WTC11 (cell line): ENCODE measurements around the gene ZNF578. TPM values are rescaled to one million over a fixed set of nuclear protein-coding genes. Genes with fewer than 3 reads are reported as not detected.
A peak's percentile ranks its signal among the peaks of the same experiment; 100 is the strongest.
"Not testable (repeated sequence)": the region's sequence is repeated elsewhere in the genome, so short reads cannot be mapped to it uniquely, and the experiment has no call there.

Experiments used
- ATAC-seq: fragments of 200-7000 bp; cut with Tn5 transposase; 2 replicates; pipeline ENCODE4 v1.10.0; 2021; ENCODE audit warnings: mild to moderate bottlenecking, moderate library complexity
- CTCF ChIA-PET: fragments of 300-600 bp; sonication (Branson Sonifier 250); formaldehyde crosslinking; loops from one replicate; lab custom pipeline; 2021; ENCODE audit warnings: antibody characterized with exemption; lab: Charles Lee
- POLR2A ChIA-PET: fragments of 350-600 bp; sonication (Branson Sonifier 250); formaldehyde crosslinking; loops from one replicate; lab custom pipeline; 2021; ENCODE audit warnings: antibody characterized with exemption; lab: Charles Lee
- DNase-seq: peaks from one replicate; pipeline ENCODE4 v3.0.0; 2021; ENCODE audit warnings: low spot score
- H3K27ac Mint-ChIP-seq: 2 replicates; pipeline ENCODE4 v1.8.0; 2021; ENCODE audit warnings: mixed read lengths
- H3K27me3 Mint-ChIP-seq: 2 replicates; pipeline ENCODE4 v1.8.0; 2021; ENCODE audit warnings: low read depth, mild to moderate bottlenecking, moderate library complexity, mixed read lengths
- H3K36me3 Mint-ChIP-seq: 2 replicates; pipeline ENCODE4 v1.8.0; 2021; ENCODE audit warnings: mixed read lengths
- H3K4me1 Mint-ChIP-seq: 2 replicates; pipeline ENCODE4 v1.8.0; 2022; ENCODE audit warnings: mixed read lengths
- H3K4me3 Mint-ChIP-seq: 2 replicates; pipeline ENCODE4 v1.8.0; 2021; ENCODE audit warnings: mild to moderate bottlenecking, moderate library complexity, mixed read lengths
- H3K9me3 Mint-ChIP-seq: 2 replicates; pipeline ENCODE4 v1.8.0; 2021; ENCODE audit warnings: mixed read lengths
- EMX1 ChIP-seq: fragments of 250-450 bp; sonication (Bioruptor Pico); IDR thresholded peaks from 2 replicates; pipeline ENCODE4 v1.8.0; 2021; ENCODE audit warnings: mild to moderate bottlenecking
- FOXP1 ChIP-seq: sonication (generic); formaldehyde crosslinking; IDR thresholded peaks from 2 replicates; pipeline ENCODE4 v1.8.0; 2022; ENCODE audit warnings: missing genetic modification reagents, mild to moderate bottlenecking, moderate library complexity, borderline replicate concordance
- GRHL2 ChIP-seq: fragments of 250-450 bp; sonication (Bioruptor Pico); IDR thresholded peaks from 2 replicates; pipeline ENCODE4 v1.8.0; 2022; ENCODE audit warnings: mild to moderate bottlenecking, moderate library complexity; ENCODE audit not compliant: insufficient replicate concordance, severe bottlenecking
- IRF2 ChIP-seq: sonication (generic); formaldehyde crosslinking; IDR thresholded peaks from 2 replicates; pipeline ENCODE4 v1.8.0; 2022; ENCODE audit warnings: low read depth, missing genetic modification reagents, borderline replicate concordance
- TP53 ChIP-seq: sonication (generic); formaldehyde crosslinking; IDR thresholded peaks from 2 replicates; pipeline ENCODE4 v1.8.1; 2023; ENCODE audit warnings: mild to moderate bottlenecking, missing genetic modification reagents
- ZNF219 ChIP-seq: sonication (generic); formaldehyde crosslinking; IDR thresholded peaks from 2 replicates; pipeline ENCODE4 v1.8.0; 2023; ENCODE audit warnings: missing genetic modification reagents, mild to moderate bottlenecking, borderline replicate concordance
- total RNA-seq: library from RNA; stranded (reverse); gene quantifications from 3 replicates; pipeline ENCODE4 v1.2.3, GENCODE V29; 2021
- TF ChIP-seq, protein P1 (sequence below): sonication (generic); formaldehyde crosslinking; IDR thresholded peaks from 2 replicates; pipeline ENCODE4 v1.8.0; 2022; ENCODE audit warnings: mild to moderate bottlenecking, missing genetic modification reagents
- TF ChIP-seq, protein P2 (sequence below): sonication (generic); formaldehyde crosslinking; IDR thresholded peaks from 2 replicates; pipeline ENCODE4 v1.8.0; 2022; ENCODE audit warnings: mild to moderate bottlenecking, missing genetic modification reagents
- TF ChIP-seq, protein P3 (sequence below): sonication (generic); formaldehyde crosslinking; IDR thresholded peaks from 2 replicates; pipeline ENCODE4 v1.8.0; 2023; ENCODE audit warnings: mild to moderate bottlenecking, missing genetic modification reagents
- TF ChIP-seq, protein P4 (sequence below): sonication (generic); formaldehyde crosslinking; IDR thresholded peaks from 2 replicates; pipeline ENCODE4 v1.8.0; 2023; ENCODE audit warnings: missing genetic modification reagents, mild to moderate bottlenecking, borderline replicate concordance

ZNF578 gene
- total RNA-seq, 1 experiment from 2014 or later = 26.6 TPM

- no peaks in the 10 kb centered on the region for H3K4me1 Mint-ChIP-seq
- TF ChIP-seq, protein P1, sequence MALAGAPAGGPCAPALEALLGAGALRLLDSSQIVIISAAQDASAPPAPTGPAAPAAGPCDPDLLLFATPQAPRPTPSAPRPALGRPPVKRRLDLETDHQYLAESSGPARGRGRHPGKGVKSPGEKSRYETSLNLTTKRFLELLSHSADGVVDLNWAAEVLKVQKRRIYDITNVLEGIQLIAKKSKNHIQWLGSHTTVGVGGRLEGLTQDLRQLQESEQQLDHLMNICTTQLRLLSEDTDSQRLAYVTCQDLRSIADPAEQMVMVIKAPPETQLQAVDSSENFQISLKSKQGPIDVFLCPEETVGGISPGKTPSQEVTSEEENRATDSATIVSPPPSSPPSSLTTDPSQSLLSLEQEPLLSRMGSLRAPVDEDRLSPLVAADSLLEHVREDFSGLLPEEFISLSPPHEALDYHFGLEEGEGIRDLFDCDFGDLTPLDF (CRISPR knock-in tag) = no peak
- TF ChIP-seq ZNF219 (CRISPR knock-in tag) (no peak), GRHL2 (CRISPR knock-in tag) (no peak), FOXP1 (CRISPR knock-in tag) (no peak)
- TF ChIP-seq, protein P2, sequence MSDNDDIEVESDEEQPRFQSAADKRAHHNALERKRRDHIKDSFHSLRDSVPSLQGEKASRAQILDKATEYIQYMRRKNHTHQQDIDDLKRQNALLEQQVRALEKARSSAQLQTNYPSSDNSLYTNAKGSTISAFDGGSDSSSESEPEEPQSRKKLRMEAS = no peak
- H3K27me3 Mint-ChIP-seq = peaks cover 13% of the 10 kb centered on the region
- CTCF ChIA-PET = no interaction called here
- H3K9me3 Mint-ChIP-seq = peaks cover 89% of the 10 kb centered on the region
- DNase-seq (no peak), ATAC-seq (no peak)
- H3K4me3 Mint-ChIP-seq = no peak overlapping the region
- no peak overlapping the region for H3K27ac Mint-ChIP-seq
- H3K36me3 Mint-ChIP-seq = peaks cover 93% of the 10 kb centered on the region
- POLR2A ChIA-PET = no interaction called here
Measured at GRCh38 chr19:52474351-52475127, 21.2 kb downstream of the ZNF578 start.

- Mint-ChIP-seq H3K27ac (peak overlapping the region; percentile 100), H3K9me3 (peaks cover 17% of the 10 kb centered on the region), H3K36me3 (peaks cover 38% of the 10 kb centered on the region), H3K4me3 (peak overlapping the region; percentile 41; the same call in 1 of the 2 replicates), H3K4me1 (peaks cover 49% of the 10 kb centered on the region)
- POLR2A ChIA-PET, DNase-seq, H3K27me3 Mint-ChIP-seq: not testable (repeated sequence)
- ATAC-seq = peak; percentile 62
- CTCF ChIA-PET = interaction anchor here (1.4 kb wide), 1 partner anchor 43 kb away, joined by 3 read pairs; the partner anchor contains the start of gene ZNF808
Measured at GRCh38 chr19:52484111-52484743, 30.9 kb downstream of the ZNF578 start.

- Mint-ChIP-seq H3K4me1 (peaks cover 49% of the 10 kb centered on the region), H3K27ac (peak overlapping the region; percentile 100), H3K4me3 (peak overlapping the region; percentile 55), H3K36me3 (peaks cover 32% of the 10 kb centered on the region), H3K9me3 (peaks cover 14% of the 10 kb centered on the region)
- ChIA-PET CTCF (interaction anchor here (1.4 kb wide), 1 partner anchor 42 kb away, joined by 3 read pairs; the partner anchor contains the start of gene ZNF808), POLR2A (interaction anchor here (0.6 kb wide), 1 partner anchor 48 kb away, joined by 3 read pairs; no protein-coding TSS in a partner anchor)
- ATAC-seq (peak; percentile 54), DNase-seq (peak; percentile 65)
- H3K27me3 Mint-ChIP-seq = not testable (repeated sequence)
Measured at GRCh38 chr19:52485064-52485463, 31.7 kb downstream of the ZNF578 start.

DNA sequence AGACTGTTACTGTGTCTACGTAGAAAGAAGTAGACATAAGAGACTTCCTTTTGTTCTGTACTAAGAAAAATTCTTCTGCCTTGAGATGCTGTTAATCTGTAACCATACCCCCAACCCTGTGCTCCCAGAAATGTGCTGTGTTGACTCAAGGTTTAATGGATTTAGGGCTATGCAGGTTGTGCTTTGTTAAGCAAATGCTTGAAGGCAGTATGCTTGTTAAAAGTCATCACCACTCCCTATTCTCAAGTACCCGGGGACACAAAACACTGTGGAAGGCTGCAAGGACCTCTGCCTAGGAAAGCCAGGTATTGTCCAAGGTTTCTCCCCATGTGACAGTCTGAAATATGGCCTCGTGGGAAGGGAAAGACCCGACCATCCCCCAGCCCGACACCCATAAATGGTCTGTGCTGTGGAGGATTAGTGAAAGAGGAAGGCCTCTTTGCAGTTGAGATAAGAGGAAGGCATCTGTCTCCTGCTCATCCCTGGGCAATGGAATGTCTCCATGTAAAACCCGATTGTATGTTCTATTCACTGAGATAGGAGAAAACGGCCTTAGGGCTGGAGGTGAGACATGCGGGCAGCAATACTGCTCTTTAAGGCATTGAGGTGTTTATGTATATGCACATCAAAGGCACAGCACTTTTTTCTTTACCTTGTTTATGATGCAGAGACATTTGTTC is 32.3 kb downstream of the ZNF578 start:
- not testable (repeated sequence) for H3K27me3 Mint-ChIP-seq, DNase-seq
- H3K27ac Mint-ChIP-seq = peak overlapping the region; percentile 100
- peaks cover 13% of the 10 kb centered on the region for H3K9me3 Mint-ChIP-seq
- peak overlapping the region; percentile 55 for H3K4me3 Mint-ChIP-seq
- peaks cover 27% of the 10 kb centered on the region for H3K36me3 Mint-ChIP-seq
- CTCF ChIA-PET = interaction anchor here (1.4 kb wide), 1 partner anchor 41 kb away, joined by 3 read pairs; the partner anchor contains the start of gene ZNF808
- H3K4me1 Mint-ChIP-seq = peaks cover 49% of the 10 kb centered on the region
- POLR2A ChIA-PET = interaction anchor here (0.6 kb wide), 1 partner anchor 48 kb away, joined by 3 read pairs; no protein-coding TSS in a partner anchor
- ATAC-seq = peak; percentile 27

- H3K27ac Mint-ChIP-seq = peak overlapping the region; percentile 90
- ATAC-seq (peak; percentile 96), DNase-seq (peak; percentile 97)
- H3K36me3 Mint-ChIP-seq = peaks cover 10% of the 10 kb centered on the region
- H3K4me3 Mint-ChIP-seq = peak overlapping the region; percentile 87
- peaks cover 30% of the 10 kb centered on the region for H3K4me1 Mint-ChIP-seq
- ChIA-PET CTCF (interaction anchor here (0.6 to 1.5 kb wide), 11 partner anchors 26 to 1039 kb away, joined by 3 to 10 read pairs (median 4); partner anchors contain the start of gene ZNF578), POLR2A (no interaction called here)
- peaks cover 33% of the 10 kb centered on the region for H3K27me3 Mint-ChIP-seq
- peaks cover 4% of the 10 kb centered on the region; the same call in 1 of the 2 replicates for H3K9me3 Mint-ChIP-seq
- TF ChIP-seq, protein P3, sequence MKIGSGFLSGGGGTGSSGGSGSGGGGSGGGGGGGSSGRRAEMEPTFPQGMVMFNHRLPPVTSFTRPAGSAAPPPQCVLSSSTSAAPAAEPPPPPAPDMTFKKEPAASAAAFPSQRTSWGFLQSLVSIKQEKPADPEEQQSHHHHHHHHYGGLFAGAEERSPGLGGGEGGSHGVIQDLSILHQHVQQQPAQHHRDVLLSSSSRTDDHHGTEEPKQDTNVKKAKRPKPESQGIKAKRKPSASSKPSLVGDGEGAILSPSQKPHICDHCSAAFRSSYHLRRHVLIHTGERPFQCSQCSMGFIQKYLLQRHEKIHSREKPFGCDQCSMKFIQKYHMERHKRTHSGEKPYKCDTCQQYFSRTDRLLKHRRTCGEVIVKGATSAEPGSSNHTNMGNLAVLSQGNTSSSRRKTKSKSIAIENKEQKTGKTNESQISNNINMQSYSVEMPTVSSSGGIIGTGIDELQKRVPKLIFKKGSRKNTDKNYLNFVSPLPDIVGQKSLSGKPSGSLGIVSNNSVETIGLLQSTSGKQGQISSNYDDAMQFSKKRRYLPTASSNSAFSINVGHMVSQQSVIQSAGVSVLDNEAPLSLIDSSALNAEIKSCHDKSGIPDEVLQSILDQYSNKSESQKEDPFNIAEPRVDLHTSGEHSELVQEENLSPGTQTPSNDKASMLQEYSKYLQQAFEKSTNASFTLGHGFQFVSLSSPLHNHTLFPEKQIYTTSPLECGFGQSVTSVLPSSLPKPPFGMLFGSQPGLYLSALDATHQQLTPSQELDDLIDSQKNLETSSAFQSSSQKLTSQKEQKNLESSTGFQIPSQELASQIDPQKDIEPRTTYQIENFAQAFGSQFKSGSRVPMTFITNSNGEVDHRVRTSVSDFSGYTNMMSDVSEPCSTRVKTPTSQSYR (CRISPR knock-in tag) = 0 out of 2 replicates have a peak, but pooled peaks have one; percentile 55
- TF ChIP-seq TP53 (CRISPR knock-in tag) = no peak
- TF ChIP-seq, protein P4, sequence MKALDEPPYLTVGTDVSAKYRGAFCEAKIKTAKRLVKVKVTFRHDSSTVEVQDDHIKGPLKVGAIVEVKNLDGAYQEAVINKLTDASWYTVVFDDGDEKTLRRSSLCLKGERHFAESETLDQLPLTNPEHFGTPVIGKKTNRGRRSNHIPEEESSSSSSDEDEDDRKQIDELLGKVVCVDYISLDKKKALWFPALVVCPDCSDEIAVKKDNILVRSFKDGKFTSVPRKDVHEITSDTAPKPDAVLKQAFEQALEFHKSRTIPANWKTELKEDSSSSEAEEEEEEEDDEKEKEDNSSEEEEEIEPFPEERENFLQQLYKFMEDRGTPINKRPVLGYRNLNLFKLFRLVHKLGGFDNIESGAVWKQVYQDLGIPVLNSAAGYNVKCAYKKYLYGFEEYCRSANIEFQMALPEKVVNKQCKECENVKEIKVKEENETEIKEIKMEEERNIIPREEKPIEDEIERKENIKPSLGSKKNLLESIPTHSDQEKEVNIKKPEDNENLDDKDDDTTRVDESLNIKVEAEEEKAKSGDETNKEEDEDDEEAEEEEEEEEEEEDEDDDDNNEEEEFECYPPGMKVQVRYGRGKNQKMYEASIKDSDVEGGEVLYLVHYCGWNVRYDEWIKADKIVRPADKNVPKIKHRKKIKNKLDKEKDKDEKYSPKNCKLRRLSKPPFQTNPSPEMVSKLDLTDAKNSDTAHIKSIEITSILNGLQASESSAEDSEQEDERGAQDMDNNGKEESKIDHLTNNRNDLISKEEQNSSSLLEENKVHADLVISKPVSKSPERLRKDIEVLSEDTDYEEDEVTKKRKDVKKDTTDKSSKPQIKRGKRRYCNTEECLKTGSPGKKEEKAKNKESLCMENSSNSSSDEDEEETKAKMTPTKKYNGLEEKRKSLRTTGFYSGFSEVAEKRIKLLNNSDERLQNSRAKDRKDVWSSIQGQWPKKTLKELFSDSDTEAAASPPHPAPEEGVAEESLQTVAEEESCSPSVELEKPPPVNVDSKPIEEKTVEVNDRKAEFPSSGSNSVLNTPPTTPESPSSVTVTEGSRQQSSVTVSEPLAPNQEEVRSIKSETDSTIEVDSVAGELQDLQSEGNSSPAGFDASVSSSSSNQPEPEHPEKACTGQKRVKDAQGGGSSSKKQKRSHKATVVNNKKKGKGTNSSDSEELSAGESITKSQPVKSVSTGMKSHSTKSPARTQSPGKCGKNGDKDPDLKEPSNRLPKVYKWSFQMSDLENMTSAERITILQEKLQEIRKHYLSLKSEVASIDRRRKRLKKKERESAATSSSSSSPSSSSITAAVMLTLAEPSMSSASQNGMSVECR = 0 out of 2 replicates have a peak, but pooled peaks have one; percentile 5
- TF ChIP-seq IRF2 (CRISPR knock-in tag) = no peak
- TF ChIP-seq EMX1 (CRISPR knock-in tag) = no peak
Measured at GRCh38 chr19:52492201-52492993, 39.0 kb downstream of the ZNF578 start.
